ENCODE results near the gene RAB35. TPM values are rescaled to one million over a fixed set of nuclear protein-coding genes. Genes with fewer than 3 reads are reported as not detected.

Gene RAB35
- total RNA-seq, 1 donor from 2014 or later = 58.7 TPM

DNA sequence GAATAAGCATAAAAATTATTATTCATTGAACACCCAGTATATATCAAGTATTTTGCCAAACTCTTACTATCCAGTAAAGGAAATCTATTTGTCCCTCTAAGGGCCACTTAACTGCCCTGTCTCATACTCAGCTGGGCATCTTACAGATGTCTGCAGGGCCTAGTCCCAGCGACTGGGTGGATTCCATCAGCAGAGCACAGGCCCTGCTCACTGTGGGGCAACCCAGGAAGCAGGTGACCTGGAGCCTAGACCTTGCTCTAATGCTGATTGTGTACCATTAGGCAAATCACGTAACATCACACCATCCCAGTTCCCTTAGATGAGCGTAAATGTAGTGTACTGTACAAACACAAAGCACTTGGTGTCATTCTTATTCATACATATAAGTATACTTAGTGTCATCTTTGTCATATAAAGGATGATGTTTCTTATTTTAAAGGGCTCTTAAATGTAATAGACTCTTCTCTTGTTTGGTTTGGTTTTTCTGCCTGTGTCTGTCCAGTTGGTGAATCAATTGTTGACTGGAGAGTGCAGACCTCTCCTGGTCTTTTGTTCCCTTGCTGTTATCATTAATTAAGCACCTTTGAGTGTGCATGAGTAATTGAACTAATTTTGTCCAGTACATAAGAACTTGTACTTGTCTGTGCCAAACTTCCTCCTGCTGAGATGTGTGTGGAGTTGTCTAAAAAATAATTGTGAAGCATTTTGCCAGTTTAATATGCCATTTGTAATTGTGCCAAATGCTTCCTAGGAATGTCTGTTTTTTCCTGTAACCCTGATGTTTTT lies 49.3 kb downstream of the RAB35 start:
- Histone ChIP-seq H3K4me1 (no peaks in the 10 kb centered on the region), H3K4me3 (no peak overlapping the region), H3K27me3 (no peaks in the 10 kb centered on the region), H3K27ac (no peak overlapping the region), H3K9me3 (no peaks in the 10 kb centered on the region), H3K36me3 (no peaks in the 10 kb centered on the region)
- intact Hi-C loops (cut with DNase I) = no loop called here
- no peak for ATAC-seq
- TF ChIP-seq, protein P1, sequence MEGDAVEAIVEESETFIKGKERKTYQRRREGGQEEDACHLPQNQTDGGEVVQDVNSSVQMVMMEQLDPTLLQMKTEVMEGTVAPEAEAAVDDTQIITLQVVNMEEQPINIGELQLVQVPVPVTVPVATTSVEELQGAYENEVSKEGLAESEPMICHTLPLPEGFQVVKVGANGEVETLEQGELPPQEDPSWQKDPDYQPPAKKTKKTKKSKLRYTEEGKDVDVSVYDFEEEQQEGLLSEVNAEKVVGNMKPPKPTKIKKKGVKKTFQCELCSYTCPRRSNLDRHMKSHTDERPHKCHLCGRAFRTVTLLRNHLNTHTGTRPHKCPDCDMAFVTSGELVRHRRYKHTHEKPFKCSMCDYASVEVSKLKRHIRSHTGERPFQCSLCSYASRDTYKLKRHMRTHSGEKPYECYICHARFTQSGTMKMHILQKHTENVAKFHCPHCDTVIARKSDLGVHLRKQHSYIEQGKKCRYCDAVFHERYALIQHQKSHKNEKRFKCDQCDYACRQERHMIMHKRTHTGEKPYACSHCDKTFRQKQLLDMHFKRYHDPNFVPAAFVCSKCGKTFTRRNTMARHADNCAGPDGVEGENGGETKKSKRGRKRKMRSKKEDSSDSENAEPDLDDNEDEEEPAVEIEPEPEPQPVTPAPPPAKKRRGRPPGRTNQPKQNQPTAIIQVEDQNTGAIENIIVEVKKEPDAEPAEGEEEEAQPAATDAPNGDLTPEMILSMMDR (IDR thresholded peaks at IDR 0.05) = no peak
- no peak for DNase-seq

- no peaks in the 10 kb centered on the region for H3K36me3 ChIP-seq
- H3K9me3 ChIP-seq = no peaks in the 10 kb centered on the region
- no peak overlapping the region for H3K27ac ChIP-seq
- no peaks in the 10 kb centered on the region for H3K27me3 ChIP-seq
- ATAC-seq (no peak), DNase-seq (no peak)
- TF ChIP-seq, protein P1 (IDR thresholded peaks at IDR 0.05) = no peak
- intact Hi-C loops (cut with DNase I) = no loop called here
- no peak overlapping the region for H3K4me3 ChIP-seq
- H3K4me1 ChIP-seq = no peaks in the 10 kb centered on the region
Observed at GRCh38 chr12:120066341-120066740, 50.2 kb downstream of the RAB35 start.

DNA sequence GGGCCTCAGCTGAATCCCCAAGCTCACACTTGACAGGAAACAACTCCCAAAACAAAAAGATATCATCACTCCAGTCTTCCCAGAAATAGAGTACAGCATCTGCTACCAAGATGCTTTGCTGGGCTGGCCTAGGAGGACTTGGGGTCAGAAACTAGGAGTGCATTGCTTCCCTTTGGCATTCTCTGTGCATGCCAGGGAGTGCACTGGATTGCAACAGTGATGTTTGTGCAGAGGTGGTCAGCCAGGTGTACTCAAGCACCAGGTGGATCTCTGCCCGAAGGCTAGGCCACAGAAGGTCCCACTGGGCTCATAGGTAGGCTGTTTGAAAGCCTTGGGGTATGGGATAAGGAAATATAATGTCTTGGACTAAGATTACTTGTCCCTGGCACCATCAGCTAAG lies 51.1 kb downstream of the RAB35 start:
- no peaks in the 10 kb centered on the region for H3K4me1 ChIP-seq
- TF ChIP-seq, protein P1 (IDR thresholded peaks at IDR 0.05) = no peak
- no peak overlapping the region for H3K27ac ChIP-seq
- H3K27me3 ChIP-seq = no peaks in the 10 kb centered on the region
- H3K4me3 ChIP-seq = no peak overlapping the region
- H3K36me3 ChIP-seq = no peaks in the 10 kb centered on the region
- DNase-seq (no peak), ATAC-seq (no peak)
- intact Hi-C loops (cut with DNase I) = no loop called here
- H3K9me3 ChIP-seq = no peaks in the 10 kb centered on the region

GRCh38 chr12:120064054-120064940 lies 52.3 kb downstream of the RAB35 start:
- TF ChIP-seq, protein P1 (IDR thresholded peaks at IDR 0.05) = no peak
- DNase-seq = no peak
- no peak for ATAC-seq

DNA sequence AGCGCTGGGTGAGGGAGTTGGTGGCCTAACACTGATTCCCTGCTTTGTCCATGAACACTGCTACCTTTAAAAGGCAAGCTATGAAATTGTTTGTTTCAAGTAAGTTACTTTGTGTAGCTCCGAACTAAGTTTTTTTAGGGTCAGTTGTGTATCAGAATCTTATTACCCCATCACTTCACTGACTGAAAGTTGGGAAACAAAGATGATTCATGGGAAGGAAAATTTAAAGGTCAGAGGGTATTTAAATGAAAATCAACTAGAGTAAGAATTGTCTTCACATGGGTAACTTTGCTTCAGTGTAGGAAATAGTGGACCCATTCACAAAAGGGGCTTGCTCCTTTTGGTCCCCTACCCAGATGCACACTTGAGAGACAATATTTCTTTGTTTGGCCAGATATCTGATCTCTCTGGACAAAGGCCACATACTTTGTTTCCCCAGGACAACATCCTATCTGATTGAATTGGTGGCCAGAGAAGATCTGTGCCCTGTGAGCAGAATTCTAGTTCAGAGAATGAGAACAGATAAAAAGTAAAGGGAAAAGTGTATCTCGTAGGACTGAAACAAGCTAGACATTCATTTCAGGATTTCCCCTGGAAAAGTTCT lies 53.5 kb downstream of the RAB35 start:
- Histone ChIP-seq H3K36me3 (no peaks in the 10 kb centered on the region), H3K4me3 (no peak overlapping the region), H3K27me3 (no peaks in the 10 kb centered on the region), H3K27ac (no peak overlapping the region), H3K4me1 (no peaks in the 10 kb centered on the region), H3K9me3 (no peaks in the 10 kb centered on the region)
- TF ChIP-seq, protein P1 (IDR thresholded peaks at IDR 0.05) = no peak
- intact Hi-C loops (cut with DNase I) = no loop called here
- DNase-seq (no peak), ATAC-seq (no peak)

More at GRCh38 chr12:120064054-120064940, 52.3 kb downstream of the RAB35 start:
- intact Hi-C loops (cut with DNase I) = no loop called here
- Histone ChIP-seq H3K27ac (no peak overlapping the region), H3K4me1 (no peaks in the 10 kb centered on the region), H3K36me3 (no peaks in the 10 kb centered on the region), H3K9me3 (no peaks in the 10 kb centered on the region), H3K27me3 (no peaks in the 10 kb centered on the region), H3K4me3 (no peak overlapping the region)
